ENCODE data around the gene DNAH3.

- no peak for TF ChIP-seq ZNF274 (IDR thresholded peaks at IDR 0.05; ENCODE audit: low read depth, low read length)
- no peak for TF ChIP-seq SUZ12 (IDR thresholded peaks at IDR 0.05; ENCODE audit: extremely low read depth, insufficient read depth, insufficient read length)
- TF ChIP-seq YY1 (IDR thresholded peaks at IDR 0.05; ENCODE audit: insufficient read depth, insufficient read length), result no peak
Measured at GRCh38 chr16:21033264-21033663, 117.4 kb downstream of the DNAH3 start.

Data from NT2/D1 (cell line).